IPS-NIHi7 (cell line): ENCODE data around the gene TRMT44.
"Not testable (repeated sequence)": the region's sequence is repeated elsewhere in the genome, so short reads cannot be mapped to it uniquely, and the experiment has no call there.

Experiments
- DNase-seq: peaks from one replicate; pipeline ENCODE4 v3.0.0; 2012; ENCODE audit warnings: mixed read lengths; ENCODE audit errors: extremely low spot score

TRMT44 gene

GRCh38 chr4:8440492-8441311 lies at the start of gene TRMT44, which contains the start of gene ACOX3:
Gene TRMT44, plus strand, starts transcription at chr4:8440777. Its CDS starts 46 bp downstream, at chr4:8440823.
Gene ACOX3, minus strand, starts transcription at chr4:8440723. Its CDS starts 24,202 bp downstream, at chr4:8416521.
- DNase-seq = peak; percentile 91

GRCh38 chr4:8391071-8391470 lies 49.5 kb upstream of the TRMT44 start:
- no peak for DNase-seq

DNA sequence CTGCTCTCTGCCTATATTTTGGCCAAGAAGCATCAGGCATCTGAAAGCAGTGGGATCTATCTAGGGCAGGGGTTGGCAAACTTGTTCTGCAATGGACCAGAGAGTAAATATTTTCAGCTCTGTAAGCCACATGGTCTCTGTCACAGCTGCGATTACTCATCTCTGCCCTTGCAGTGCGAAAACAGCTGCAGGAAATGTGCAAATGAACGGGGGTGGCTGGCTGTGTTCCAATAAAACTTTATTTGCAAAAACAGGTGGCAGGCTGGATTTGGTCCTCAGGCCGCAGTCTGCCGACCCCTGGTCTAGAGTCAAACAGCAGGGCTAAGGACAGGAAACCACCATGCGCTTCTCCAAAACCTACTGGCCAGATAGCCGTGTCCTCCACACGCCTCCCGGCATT lies 48.6 kb upstream of the TRMT44 start:
- DNase-seq = no peak

DNA sequence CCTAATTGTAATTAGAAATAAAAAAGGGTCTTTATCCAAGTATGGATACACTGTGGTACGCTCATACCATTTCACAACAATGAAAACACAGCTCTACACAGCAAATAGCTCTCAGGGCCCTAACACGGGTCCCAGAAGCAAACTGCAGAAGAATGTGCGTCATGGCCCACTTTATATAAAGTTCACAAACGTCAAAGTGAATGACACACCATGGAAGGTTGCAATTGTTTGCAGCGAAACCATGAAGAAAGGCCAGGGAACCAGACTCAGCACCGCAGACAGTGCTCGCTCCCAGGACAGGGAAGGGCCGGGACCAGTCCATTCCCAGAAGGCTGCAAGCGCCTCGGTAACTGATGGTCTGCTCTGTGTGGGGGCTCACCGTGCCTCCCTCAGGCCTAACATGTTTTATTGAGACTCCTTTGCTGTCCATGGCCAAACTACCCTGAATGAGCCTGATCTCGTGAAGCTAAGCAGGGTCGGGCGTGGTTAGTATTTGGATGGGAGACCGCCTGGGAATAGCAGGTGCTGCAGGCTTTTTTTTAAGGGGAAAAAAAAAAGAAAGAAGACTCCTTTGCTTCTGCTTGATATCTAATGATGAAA lies 47.9 kb upstream of the TRMT44 start:
- no peak for DNase-seq

- DNase-seq = peak; percentile 31
These were observed 47.0 kb upstream of the TRMT44 start for GRCh38 chr4:8393593-8394038.

GRCh38 chr4:8394061-8394519 lies 46.5 kb upstream of the TRMT44 start:
- no peak for DNase-seq

- no peak for DNase-seq
These were observed 45.8 kb upstream of the TRMT44 start for GRCh38 chr4:8394806-8395205.

DNA sequence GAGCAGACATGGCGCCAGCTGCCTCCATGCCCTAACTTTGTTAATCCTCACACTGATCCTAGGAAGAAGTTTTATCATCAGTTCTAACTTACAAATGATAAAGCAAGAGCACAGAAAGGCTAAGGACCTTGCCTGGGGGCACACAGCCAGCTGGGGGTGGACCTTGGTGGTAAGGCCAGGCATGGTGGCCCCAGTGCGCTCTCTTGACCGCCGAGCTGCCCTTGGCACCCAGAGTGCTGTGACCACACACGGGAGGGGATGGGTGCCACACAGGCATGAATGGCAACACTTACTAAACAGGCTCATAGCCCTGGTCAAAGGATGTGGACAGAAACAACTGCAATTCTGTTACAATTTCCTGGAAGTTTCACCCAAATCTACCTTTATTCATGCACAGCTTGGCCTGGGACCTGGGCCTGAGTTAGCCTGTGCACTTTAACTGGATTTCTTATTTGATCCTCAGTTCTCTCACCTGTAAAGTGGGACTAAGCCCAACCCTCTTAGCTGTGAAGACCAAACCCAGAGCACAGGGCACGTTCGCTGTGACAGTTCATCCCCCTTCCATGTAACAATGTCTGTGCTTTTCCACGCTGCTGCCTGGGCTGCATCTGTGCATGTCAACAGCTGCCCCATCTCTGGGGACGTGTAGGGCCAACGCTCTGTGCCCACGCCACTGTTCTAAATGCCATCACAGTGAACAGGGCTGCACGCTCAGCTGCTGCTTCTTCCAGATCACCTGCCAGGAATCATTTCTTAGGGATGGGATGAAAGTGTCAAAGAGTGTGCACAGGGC lies 44.9 kb upstream of the TRMT44 start:
- DNase-seq = no peak

- no peak for DNase-seq
These were observed 43.7 kb upstream of the TRMT44 start for GRCh38 chr4:8396762-8397406.

- no peak for DNase-seq
These were observed 42.2 kb upstream of the TRMT44 start for GRCh38 chr4:8398347-8398746.

- DNase-seq = no peak
These were observed 41.3 kb upstream of the TRMT44 start for GRCh38 chr4:8399298-8399697.

DNA sequence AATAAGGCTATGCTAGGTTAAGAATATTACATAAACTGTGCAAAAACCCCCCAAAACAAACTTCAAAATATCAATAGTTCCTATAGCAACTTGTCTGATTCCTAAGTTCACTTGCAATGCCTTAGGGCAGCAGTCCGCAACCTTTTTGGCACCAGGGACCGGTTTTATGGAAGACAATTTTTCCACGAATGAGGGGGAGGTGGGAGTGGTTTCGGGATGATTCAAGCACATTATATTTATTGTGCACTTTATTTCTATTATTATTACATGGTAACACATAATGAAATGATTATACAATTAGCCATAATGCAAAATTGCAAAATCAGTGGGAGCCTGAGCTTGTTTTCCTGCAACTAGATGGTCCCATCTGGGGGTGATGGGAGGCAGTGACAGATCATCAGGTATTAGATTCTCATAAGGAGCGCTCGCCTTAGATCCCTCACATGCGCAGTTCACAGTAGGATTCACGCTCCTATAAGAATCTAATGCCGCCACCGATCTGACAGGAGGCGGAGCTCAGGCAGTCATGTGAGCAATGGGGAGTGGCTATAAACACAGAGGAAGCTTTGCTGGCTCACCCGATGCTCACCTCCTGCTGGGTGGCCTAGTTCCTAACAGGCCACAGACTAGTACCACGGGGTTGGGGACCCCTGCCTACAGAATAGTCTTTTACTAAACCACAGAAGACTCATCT lies 39.8 kb upstream of the TRMT44 start:
- no peak for DNase-seq

DNA sequence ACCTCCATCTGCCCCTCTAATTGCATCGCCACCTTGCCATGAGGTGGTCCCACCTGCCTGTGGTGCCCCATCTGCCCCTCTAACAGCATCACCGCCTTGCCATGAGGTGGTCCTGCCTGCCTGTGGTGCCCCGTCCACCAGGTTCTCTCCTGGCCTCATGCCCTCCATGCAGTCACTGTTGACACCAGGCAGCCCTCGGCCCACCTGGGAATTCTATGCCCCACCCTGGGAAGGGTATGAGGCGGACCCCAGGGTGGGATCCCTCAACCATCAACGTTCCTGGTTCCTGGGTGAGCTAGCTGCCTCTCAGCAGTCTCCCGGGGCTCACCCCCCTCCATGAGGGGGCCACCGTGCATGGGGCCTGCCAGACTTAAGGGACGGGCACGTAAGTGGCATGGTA lies 38.9 kb upstream of the TRMT44 start:
- no peak for DNase-seq

- no peak for DNase-seq
These were observed 38.4 kb upstream of the TRMT44 start for GRCh38 chr4:8402181-8402597.

GRCh38 chr4:8402640-8403039 lies 37.9 kb upstream of the TRMT44 start:
- DNase-seq = no peak

- DNase-seq = peak; percentile 95
These were observed 37.3 kb upstream of the TRMT44 start for GRCh38 chr4:8403173-8403753.

DNA sequence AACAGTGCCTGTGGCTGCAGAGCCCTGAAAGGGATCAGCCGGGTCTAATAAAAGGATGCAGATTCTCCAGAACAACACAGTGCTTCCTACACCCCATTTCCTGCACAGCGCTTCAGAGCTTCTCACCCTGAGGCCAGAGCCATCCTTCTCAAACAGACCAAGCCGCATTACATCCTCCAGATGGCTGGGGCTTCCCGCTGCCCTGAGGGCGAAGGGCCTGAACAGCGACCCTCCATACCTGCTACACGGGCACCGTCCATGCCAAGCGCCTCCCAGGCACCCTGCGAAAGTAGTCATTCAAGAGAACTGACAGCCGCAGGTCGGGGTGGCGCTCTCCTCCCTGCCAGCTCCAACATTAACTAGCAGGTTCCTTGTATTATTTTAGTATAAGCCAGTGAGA lies 36.6 kb upstream of the TRMT44 start:
- no peak for DNase-seq

GRCh38 chr4:8404791-8405515 lies 35.6 kb upstream of the TRMT44 start:
- DNase-seq = no peak

- no peak for DNase-seq
These were observed 35.1 kb upstream of the TRMT44 start for GRCh38 chr4:8405516-8405875.

DNA sequence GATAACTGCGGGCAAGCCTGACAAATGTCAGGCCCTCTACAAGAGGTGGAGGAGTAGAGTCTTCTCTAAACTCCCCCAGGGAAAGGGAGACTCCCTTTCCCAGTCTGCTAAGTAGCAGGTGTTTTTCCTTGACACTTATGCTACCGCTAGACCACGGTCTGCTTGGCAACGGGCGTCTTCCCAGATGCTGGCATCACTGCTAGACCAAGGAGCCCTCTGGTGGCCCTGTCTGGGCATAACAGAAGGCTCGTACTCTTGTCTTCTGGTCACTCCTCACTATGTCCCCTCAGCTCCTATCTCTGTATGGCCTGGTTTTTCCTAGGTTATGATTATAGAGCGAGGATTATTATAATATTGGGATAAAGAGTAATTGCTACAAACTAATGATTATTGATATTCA lies 33.7 kb upstream of the TRMT44 start:
- not testable (repeated sequence) for DNase-seq
